ENCODE results near the gene NECAB3.
"Not testable (repeated sequence)": the region's sequence is repeated elsewhere in the genome, so short reads cannot be mapped to it uniquely, and the experiment has no call there.

The NECAB3 gene

GRCh38 chr20:33674294-33675135 is at the start of gene NECAB3:
TSS of gene NECAB3 (minus strand) at chr20:33674428. CDS start at chr20:33674352, 76 bp downstream.
- peak; percentile 85 for DNase-seq (ENCODE audit: low spot score)

- no peak for DNase-seq (ENCODE audit: low spot score)
These were observed 47.3 kb upstream of the NECAB3 start for GRCh38 chr20:33721391-33722140.

- no peak for DNase-seq (ENCODE audit: low spot score)
These were observed 45.9 kb upstream of the NECAB3 start, which contains the start of gene PXMP4 for GRCh38 chr20:33719989-33720709. TSS of gene PXMP4 (minus strand) at chr20:33720310. CDS start at chr20:33720207, 103 bp downstream.

GRCh38 chr20:33719277-33719988 is 45.2 kb upstream of the NECAB3 start:
- DNase-seq (ENCODE audit: low spot score): no peak

- no peak for DNase-seq (ENCODE audit: low spot score)
These were observed 42.3 kb upstream of the NECAB3 start for GRCh38 chr20:33716498-33716897.

- DNase-seq (ENCODE audit: low spot score): no peak
These were observed 39.7 kb upstream of the NECAB3 start for GRCh38 chr20:33713865-33714367.

GRCh38 chr20:33711446-33711738 is 37.2 kb upstream of the NECAB3 start:
- no peak for DNase-seq (ENCODE audit: low spot score)

GRCh38 chr20:33710681-33711445 is 36.6 kb upstream of the NECAB3 start:
- DNase-seq (ENCODE audit: low spot score): no peak

- DNase-seq (ENCODE audit: low spot score): no peak
These were observed 35.8 kb upstream of the NECAB3 start for GRCh38 chr20:33709905-33710541.

GRCh38 chr20:33709398-33709797 is 35.2 kb upstream of the NECAB3 start:
- DNase-seq (ENCODE audit: low spot score): peak; percentile 50

GRCh38 chr20:33707668-33708067 is 33.4 kb upstream of the NECAB3 start:
- no peak for DNase-seq (ENCODE audit: low spot score)

GRCh38 chr20:33704197-33704924 is 30.1 kb upstream of the NECAB3 start:
- DNase-seq (ENCODE audit: low spot score): no peak

GRCh38 chr20:33703498-33704137 is 29.4 kb upstream of the NECAB3 start:
- DNase-seq (ENCODE audit: low spot score): no peak

- no peak for DNase-seq (ENCODE audit: low spot score)
These were observed 28.6 kb upstream of the NECAB3 start for GRCh38 chr20:33702861-33703260.

- no peak for DNase-seq (ENCODE audit: low spot score)
These were observed 27.6 kb upstream of the NECAB3 start for GRCh38 chr20:33701629-33702450.

GRCh38 chr20:33700696-33701441 is 26.6 kb upstream of the NECAB3 start:
- DNase-seq (ENCODE audit: low spot score): not testable (repeated sequence)

GRCh38 chr20:33698966-33699365 is 24.7 kb upstream of the NECAB3 start:
- not testable (repeated sequence) for DNase-seq (ENCODE audit: low spot score)

GRCh38 chr20:33697129-33697528 is 22.9 kb upstream of the NECAB3 start:
- DNase-seq (ENCODE audit: low spot score): no peak

Data from RKO (cell line).